Peyer's patch (tissue), 4 donors: ENCODE results near the gene DOK6.

Source experiments
- POLR2A ChIP-seq, 2 donors: fragments of 450-650 bp; IDR thresholded peaks; one replicate each; pipeline ENCODE4 v1.5.1; 2017; ENCODE audit warnings: antibody characterized with exemption in 2 of 2, mild to moderate bottlenecking in 2 of 2, moderate library complexity in 2 of 2
- TF ChIP-seq, protein P1 (sequence below), 6 experiments: fragments of 450-650 bp in 4 of 6; fragments of 200-600 bp in 2 of 6; sonication (generic) in 1 of 6; IDR thresholded peaks; one replicate each; pipeline ENCODE4 v1.5.1; 2017 to 2019; ENCODE audit warnings: antibody characterized with exemption in 6 of 6, mild to moderate bottlenecking in 3 of 6, moderate library complexity in 1 of 6

DNA sequence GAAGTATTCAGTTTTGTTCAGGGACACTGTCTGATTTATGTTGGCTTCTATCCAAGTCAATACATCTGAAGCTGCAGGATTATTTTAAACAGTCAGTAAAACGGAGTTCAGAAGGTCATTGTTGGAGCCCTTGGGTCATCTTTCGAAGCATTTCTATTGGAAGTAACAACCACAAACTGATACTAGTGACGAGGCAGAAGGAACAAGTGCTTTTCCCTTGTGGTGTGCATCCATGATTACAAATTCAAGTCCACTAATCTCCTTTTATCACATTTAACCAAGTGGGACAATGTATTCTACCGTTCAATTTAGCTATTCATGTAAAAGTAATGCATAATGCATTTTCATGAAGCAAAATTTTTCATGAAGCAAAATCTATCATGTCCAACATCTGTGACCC is 470.0 kb downstream of the DOK6 start:
- TF ChIP-seq, protein P1, sequence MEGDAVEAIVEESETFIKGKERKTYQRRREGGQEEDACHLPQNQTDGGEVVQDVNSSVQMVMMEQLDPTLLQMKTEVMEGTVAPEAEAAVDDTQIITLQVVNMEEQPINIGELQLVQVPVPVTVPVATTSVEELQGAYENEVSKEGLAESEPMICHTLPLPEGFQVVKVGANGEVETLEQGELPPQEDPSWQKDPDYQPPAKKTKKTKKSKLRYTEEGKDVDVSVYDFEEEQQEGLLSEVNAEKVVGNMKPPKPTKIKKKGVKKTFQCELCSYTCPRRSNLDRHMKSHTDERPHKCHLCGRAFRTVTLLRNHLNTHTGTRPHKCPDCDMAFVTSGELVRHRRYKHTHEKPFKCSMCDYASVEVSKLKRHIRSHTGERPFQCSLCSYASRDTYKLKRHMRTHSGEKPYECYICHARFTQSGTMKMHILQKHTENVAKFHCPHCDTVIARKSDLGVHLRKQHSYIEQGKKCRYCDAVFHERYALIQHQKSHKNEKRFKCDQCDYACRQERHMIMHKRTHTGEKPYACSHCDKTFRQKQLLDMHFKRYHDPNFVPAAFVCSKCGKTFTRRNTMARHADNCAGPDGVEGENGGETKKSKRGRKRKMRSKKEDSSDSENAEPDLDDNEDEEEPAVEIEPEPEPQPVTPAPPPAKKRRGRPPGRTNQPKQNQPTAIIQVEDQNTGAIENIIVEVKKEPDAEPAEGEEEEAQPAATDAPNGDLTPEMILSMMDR (IDR thresholded peaks at IDR 0.05) = no peak
- TF ChIP-seq POLR2A (IDR thresholded peaks at IDR 0.05) = no peak
